ENCODE measurements around the gene SCAMP2. TPM values are rescaled to one million over a fixed set of nuclear protein-coding genes. Genes with fewer than 3 reads are reported as not detected.

Gene SCAMP2
- total and polyA plus RNA-seq, 10 of the 15 experiments (the other 5 are each of a cell fraction or from before 2014, with no cell fraction given): 10.9 to 158 (median 99.6) TPM

- RAD21 ChIA-PET (ENCODE audit: unreplicated experiment): interaction anchor here (1.1 to 3.1 kb wide), 6 partner anchors 15 to 73 kb away, joined by 7 to 13 read pairs (median 10); partner anchors contain the start of gene FAM219B
- TF ChIP-seq CBX3 (IDR thresholded peaks at IDR 0.05; ENCODE audit: borderline replicate concordance, low read depth): no peak
- TF ChIP-seq, protein P1, sequence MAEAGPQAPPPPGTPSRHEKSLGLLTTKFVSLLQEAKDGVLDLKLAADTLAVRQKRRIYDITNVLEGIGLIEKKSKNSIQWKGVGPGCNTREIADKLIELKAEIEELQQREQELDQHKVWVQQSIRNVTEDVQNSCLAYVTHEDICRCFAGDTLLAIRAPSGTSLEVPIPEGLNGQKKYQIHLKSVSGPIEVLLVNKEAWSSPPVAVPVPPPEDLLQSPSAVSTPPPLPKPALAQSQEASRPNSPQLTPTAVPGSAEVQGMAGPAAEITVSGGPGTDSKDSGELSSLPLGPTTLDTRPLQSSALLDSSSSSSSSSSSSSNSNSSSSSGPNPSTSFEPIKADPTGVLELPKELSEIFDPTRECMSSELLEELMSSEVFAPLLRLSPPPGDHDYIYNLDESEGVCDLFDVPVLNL (IDR thresholded peaks at IDR 0.05; ENCODE audit: low read depth, low read length): no peak
- no peak for TF ChIP-seq ZNF274 (IDR thresholded peaks at IDR 0.05; ENCODE audit: insufficient read depth, insufficient read length)
- TF ChIP-seq MXI1 (IDR thresholded peaks at IDR 0.05; ENCODE audit: low read depth, low read length): no peak
- TF ChIP-seq, protein P2, sequence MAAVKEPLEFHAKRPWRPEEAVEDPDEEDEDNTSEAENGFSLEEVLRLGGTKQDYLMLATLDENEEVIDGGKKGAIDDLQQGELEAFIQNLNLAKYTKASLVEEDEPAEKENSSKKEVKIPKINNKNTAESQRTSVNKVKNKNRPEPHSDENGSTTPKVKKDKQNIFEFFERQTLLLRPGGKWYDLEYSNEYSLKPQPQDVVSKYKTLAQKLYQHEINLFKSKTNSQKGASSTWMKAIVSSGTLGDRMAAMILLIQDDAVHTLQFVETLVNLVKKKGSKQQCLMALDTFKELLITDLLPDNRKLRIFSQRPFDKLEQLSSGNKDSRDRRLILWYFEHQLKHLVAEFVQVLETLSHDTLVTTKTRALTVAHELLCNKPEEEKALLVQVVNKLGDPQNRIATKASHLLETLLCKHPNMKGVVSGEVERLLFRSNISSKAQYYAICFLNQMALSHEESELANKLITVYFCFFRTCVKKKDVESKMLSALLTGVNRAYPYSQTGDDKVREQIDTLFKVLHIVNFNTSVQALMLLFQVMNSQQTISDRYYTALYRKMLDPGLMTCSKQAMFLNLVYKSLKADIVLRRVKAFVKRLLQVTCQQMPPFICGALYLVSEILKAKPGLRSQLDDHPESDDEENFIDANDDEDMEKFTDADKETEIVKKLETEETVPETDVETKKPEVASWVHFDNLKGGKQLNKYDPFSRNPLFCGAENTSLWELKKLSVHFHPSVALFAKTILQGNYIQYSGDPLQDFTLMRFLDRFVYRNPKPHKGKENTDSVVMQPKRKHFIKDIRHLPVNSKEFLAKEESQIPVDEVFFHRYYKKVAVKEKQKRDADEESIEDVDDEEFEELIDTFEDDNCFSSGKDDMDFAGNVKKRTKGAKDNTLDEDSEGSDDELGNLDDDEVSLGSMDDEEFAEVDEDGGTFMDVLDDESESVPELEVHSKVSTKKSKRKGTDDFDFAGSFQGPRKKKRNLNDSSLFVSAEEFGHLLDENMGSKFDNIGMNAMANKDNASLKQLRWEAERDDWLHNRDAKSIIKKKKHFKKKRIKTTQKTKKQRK (IDR thresholded peaks at IDR 0.05; ENCODE audit: low read depth, low read length): no peak
- no peak for TF ChIP-seq JUNB (IDR thresholded peaks at IDR 0.05)
- TF ChIP-seq FOXM1 (IDR thresholded peaks at IDR 0.05; ENCODE audit: low read depth, low read length): no peak
- TF ChIP-seq NR2F1 (conservative IDR thresholded peaks at IDR 0.05): no peak
- no peak for TF ChIP-seq ATF3 (IDR thresholded peaks at IDR 0.05; ENCODE audit: borderline replicate concordance, extremely low read depth, low read depth, low read length)
- TF ChIP-seq YY1 (IDR thresholded peaks at IDR 0.05; ENCODE audit: low read depth, low read length): no peak
- TF ChIP-seq ZBED1 (IDR thresholded peaks at IDR 0.05; ENCODE audit: borderline replicate concordance): no peak
- TF ChIP-seq NFXL1 (IDR thresholded peaks at IDR 0.05; ENCODE audit: borderline replicate concordance): no peak
- no peak for TF ChIP-seq EZH2 (IDR thresholded peaks at IDR 0.05; ENCODE audit: borderline replicate concordance, control insufficient read depth, low read depth, low read length)
- no peak for TF ChIP-seq PAX5 (IDR thresholded peaks at IDR 0.05; ENCODE audit: borderline replicate concordance, low read depth, low read length)
- no peak for TF ChIP-seq HDAC6 (IDR thresholded peaks at IDR 0.05; ENCODE audit: unreplicated experiment)
- TF ChIP-seq POLR2AphosphoS5 (IDR thresholded peaks at IDR 0.05; ENCODE audit: low read length): no peak
- WGBS (ENCODE audit: insufficient coverage, insufficient replicate concordance, low lambda C conversion rate, missing lambda C conversion rate): 54% methylated on average over 12 of the region's 12 CpGs
- DNase-seq (ENCODE audit: low read depth, low spot score) (no peak), FAIRE-seq (no peak), ATAC-seq (no peak)
- Histone ChIP-seq H3K79me2 (ENCODE audit: control insufficient read depth, insufficient read depth, low read length) (peaks cover 3% of the 10 kb centered on the region; the same call in 1 of the 2 replicates), H3K36me3 (ENCODE audit: control insufficient read depth in 2 of 2, insufficient read depth in 2 of 2, low read length in 1 of 2) (peaks cover 16 to 23% of the 10 kb centered on the region in 2 experiments; a peak in 3 of 4 replicates), H3K27me3 (replicated peaks in 1 of 2; ENCODE audit: control insufficient read depth in 2 of 2, insufficient read depth in 2 of 2, low read length in 1 of 2) (no peaks in the 10 kb centered on the region), H2AFZ (ENCODE audit: control insufficient read depth, low read depth, low read length) (no peak overlapping the region), H3K4me2 (ENCODE audit: control insufficient read depth, insufficient read depth) (peak overlapping the region; percentile 93), H3K9ac (ENCODE audit: control insufficient read depth, insufficient read depth, low read length) (peak overlapping the region; percentile 73), H3K9me3 (replicated peaks; ENCODE audit: control insufficient read depth, insufficient read depth, low read length) (no peaks in the 10 kb centered on the region), H3K4me1 (ENCODE audit: control insufficient read depth, insufficient read depth, low read length) (peaks cover 13% of the 10 kb centered on the region), H3K4me3 (peak overlapping the region; percentile 62; the same call in 1 of the 2 replicates), H3K27ac (ENCODE audit: control insufficient read depth, insufficient read depth) (no peak overlapping the region), H4K20me1 (ENCODE audit: control insufficient read depth, insufficient read depth) (no peaks in the 10 kb centered on the region)
- no TSS peak for BruUV-seq (replicated peaks)
- CTCF ChIA-PET: interaction anchor here (1.0 to 6.2 kb wide), 9 partner anchors 8 to 75 kb away, joined by 3 to 59 read pairs (median 4); no protein-coding TSS in a partner anchor
- POLR2A ChIA-PET: interaction anchor here (1.0 to 1.5 kb wide), 5 partner anchors 13 to 58 kb away, joined by 3 to 8 read pairs (median 4); no protein-coding TSS in a partner anchor
- intact Hi-C loops (cut with micrococcal nuclease; ENCODE audit: unreplicated experiment) (loop anchor here (2.0 to 5.0 kb wide), 4 partner anchors 27 to 73 kb away; no protein-coding TSS in a partner anchor), in situ Hi-C loops (cut with MboI) (no loop called here)
- SMC1A ChIA-PET (ENCODE audit: uncharacterized antibody, unreplicated experiment): interaction anchor here (0.5 to 6.1 kb wide), 5 partner anchors 26 to 73 kb away, joined by 4 to 43 read pairs (median 6); no protein-coding TSS in a partner anchor
These were observed 29.3 kb downstream of the SCAMP2 start for GRCh38 chr15:74843891-74844299.
